ENCODE results near the gene KCTD7.

DNA sequence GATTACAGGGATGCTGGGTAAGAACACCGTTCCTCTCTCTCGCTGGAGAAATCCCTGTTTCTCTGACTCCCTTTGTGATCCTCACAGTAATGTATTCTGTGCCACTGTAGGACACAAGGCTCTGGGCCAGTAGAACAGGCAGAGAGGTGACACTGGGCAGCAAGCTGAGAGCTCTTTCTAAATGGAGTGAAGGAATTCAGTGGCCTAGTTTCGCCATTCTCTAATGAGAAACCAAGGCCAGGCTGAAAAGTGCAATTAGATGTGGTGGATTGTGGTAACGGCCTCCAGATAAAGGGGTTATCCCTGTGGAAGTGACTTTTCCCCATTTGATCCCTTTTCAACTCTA, 12.8 kb downstream of the KCTD7 start:
- TF ChIP-seq, protein P1, sequence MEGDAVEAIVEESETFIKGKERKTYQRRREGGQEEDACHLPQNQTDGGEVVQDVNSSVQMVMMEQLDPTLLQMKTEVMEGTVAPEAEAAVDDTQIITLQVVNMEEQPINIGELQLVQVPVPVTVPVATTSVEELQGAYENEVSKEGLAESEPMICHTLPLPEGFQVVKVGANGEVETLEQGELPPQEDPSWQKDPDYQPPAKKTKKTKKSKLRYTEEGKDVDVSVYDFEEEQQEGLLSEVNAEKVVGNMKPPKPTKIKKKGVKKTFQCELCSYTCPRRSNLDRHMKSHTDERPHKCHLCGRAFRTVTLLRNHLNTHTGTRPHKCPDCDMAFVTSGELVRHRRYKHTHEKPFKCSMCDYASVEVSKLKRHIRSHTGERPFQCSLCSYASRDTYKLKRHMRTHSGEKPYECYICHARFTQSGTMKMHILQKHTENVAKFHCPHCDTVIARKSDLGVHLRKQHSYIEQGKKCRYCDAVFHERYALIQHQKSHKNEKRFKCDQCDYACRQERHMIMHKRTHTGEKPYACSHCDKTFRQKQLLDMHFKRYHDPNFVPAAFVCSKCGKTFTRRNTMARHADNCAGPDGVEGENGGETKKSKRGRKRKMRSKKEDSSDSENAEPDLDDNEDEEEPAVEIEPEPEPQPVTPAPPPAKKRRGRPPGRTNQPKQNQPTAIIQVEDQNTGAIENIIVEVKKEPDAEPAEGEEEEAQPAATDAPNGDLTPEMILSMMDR (IDR thresholded peaks at IDR 0.05), result no peak
- no peak for TF ChIP-seq POLR2AphosphoS5 (IDR thresholded peaks at IDR 0.05)
- no peak for TF ChIP-seq EP300 (IDR thresholded peaks at IDR 0.05; ENCODE audit: low read depth)

Measured in transverse colon (tissue), 4 donors.